Activated T-cell treated with anti-CD3 and anti-CD28 coated beads, Interleukin-2, amount 50 U/mL, for 24 hours (primary cell): ENCODE data around the gene PLOD2.

Experiments
- DNase-seq: peaks from one replicate; pipeline ENCODE4 v3.0.0-alpha.2; 2020
- H3K27ac Mint-ChIP-seq: 2 replicates; pipeline ENCODE4 v1.8.0; 2020; ENCODE audit warnings: mild to moderate bottlenecking, mixed read lengths
- H3K27me3 Mint-ChIP-seq: 2 replicates; pipeline ENCODE4 v1.8.0; 2020; ENCODE audit warnings: mixed read lengths
- H3K36me3 Mint-ChIP-seq: 2 replicates; pipeline ENCODE4 v1.8.0; 2020; ENCODE audit warnings: low read depth, mixed read lengths
- H3K4me1 Mint-ChIP-seq: 2 replicates; pipeline ENCODE4 v1.8.0; 2020; ENCODE audit warnings: low read depth, mixed read lengths
- H3K4me3 Mint-ChIP-seq: 2 replicates; pipeline ENCODE4 v1.8.0; 2020; ENCODE audit warnings: mild to moderate bottlenecking, moderate library complexity, mixed read lengths
- H3K9me3 Mint-ChIP-seq: 2 replicates; pipeline ENCODE4 v1.8.0; 2020; ENCODE audit warnings: mixed read lengths

PLOD2 gene

DNA sequence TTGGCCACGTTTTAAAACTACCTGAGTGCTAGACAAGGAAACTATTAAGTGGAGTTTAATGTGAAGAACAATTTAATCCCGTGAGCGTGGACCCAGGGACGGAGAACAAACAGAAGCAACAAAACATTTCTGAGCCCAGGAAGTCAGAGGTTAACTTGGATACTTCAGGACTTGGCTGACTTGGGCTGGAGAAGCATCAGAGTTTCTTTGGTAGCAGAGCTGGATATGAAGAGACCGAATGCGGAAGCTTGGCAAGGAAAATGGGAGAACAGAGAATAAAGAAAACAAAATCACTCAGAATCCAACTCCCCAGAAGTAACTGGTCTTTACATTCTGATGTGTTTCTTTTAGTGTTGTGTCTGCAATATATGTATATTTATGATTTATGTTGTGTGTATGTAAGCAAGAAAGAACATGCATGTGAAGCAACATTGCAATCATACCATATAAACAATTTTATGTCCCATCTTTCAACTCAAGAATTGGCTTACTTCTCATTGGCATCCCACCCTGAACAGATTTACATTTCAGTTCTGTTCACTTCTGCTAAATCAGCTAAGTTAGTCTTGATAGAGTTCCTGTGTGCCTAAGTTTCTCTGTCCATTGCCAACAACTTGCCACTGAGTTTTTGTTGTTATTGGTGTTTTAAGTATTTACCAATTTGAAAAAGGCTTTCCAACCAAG is 17.2 kb upstream of the PLOD2 start:
- no peaks in the 10 kb centered on the region for H3K9me3 Mint-ChIP-seq
- H3K27me3 Mint-ChIP-seq, result peaks cover under 1% of the 10 kb centered on the region
- no peak for DNase-seq
- no peaks in the 10 kb centered on the region for H3K4me1 Mint-ChIP-seq
- H3K27ac Mint-ChIP-seq, result no peak overlapping the region
- H3K4me3 Mint-ChIP-seq, result no peak overlapping the region
- no peaks in the 10 kb centered on the region for H3K36me3 Mint-ChIP-seq

- H3K9me3 Mint-ChIP-seq, result no peaks in the 10 kb centered on the region
- no peaks in the 10 kb centered on the region for H3K4me1 Mint-ChIP-seq
- peaks cover 4% of the 10 kb centered on the region for H3K27me3 Mint-ChIP-seq
- no peaks in the 10 kb centered on the region for H3K36me3 Mint-ChIP-seq
- DNase-seq, result no peak
- H3K27ac Mint-ChIP-seq, result no peak overlapping the region
- H3K4me3 Mint-ChIP-seq, result no peak overlapping the region
These were observed 16.5 kb upstream of the PLOD2 start for GRCh38 chr3:146177519-146177918.

GRCh38 chr3:146177072-146177471 is 16.1 kb upstream of the PLOD2 start:
- H3K4me1 Mint-ChIP-seq, result no peaks in the 10 kb centered on the region
- no peak for DNase-seq
- H3K36me3 Mint-ChIP-seq, result no peaks in the 10 kb centered on the region
- H3K27ac Mint-ChIP-seq, result no peak overlapping the region
- H3K9me3 Mint-ChIP-seq, result no peaks in the 10 kb centered on the region
- peaks cover 5% of the 10 kb centered on the region for H3K27me3 Mint-ChIP-seq
- H3K4me3 Mint-ChIP-seq, result no peak overlapping the region

DNA sequence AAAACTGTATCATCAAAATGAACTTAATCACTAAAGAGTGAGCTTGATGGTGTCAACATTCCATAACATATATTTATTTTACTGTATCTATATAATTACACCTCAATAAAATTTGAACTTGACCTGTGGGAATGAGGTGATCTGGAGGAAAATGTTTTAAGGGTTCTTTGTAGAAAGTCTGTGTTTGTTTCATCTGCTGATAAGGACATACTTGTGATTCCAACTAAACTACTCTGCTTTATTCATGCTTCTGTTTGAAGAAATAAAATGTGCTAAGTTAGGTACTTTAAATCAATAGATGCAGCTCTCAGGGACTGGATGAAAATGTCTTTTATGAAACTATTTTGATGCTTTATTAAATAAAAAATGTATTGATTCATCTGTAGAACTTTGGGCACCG is 11.6 kb upstream of the PLOD2 start:
- H3K4me1 Mint-ChIP-seq, result no peaks in the 10 kb centered on the region
- peaks cover 9% of the 10 kb centered on the region for H3K27me3 Mint-ChIP-seq
- no peak overlapping the region for H3K4me3 Mint-ChIP-seq
- DNase-seq, result no peak
- H3K36me3 Mint-ChIP-seq, result no peaks in the 10 kb centered on the region
- H3K9me3 Mint-ChIP-seq, result no peaks in the 10 kb centered on the region
- no peak overlapping the region for H3K27ac Mint-ChIP-seq

DNA sequence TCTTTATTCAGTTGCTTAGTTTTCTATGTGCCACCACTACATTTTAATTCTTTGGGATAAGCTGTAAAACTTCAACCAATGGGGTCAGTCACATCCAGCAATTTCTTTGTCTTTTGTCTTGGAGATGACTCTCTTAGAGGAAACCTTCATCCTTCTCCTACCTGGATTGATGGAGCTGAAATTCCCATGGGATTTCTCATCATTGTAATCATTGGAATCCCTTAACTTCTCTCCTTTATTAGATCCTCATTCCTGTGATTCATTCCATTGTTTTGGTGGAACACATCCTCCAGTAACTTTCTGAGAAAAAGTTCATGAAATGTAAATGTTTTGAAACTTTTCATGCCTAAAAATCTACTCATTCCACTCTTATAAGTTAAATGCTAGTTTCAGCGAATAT is 9.6 kb upstream of the PLOD2 start:
- H3K4me1 Mint-ChIP-seq, result no peaks in the 10 kb centered on the region
- no peaks in the 10 kb centered on the region for H3K36me3 Mint-ChIP-seq
- DNase-seq, result no peak
- H3K4me3 Mint-ChIP-seq, result no peak overlapping the region
- H3K9me3 Mint-ChIP-seq, result no peaks in the 10 kb centered on the region
- no peak overlapping the region for H3K27ac Mint-ChIP-seq
- H3K27me3 Mint-ChIP-seq, result peaks cover 9% of the 10 kb centered on the region

DNA sequence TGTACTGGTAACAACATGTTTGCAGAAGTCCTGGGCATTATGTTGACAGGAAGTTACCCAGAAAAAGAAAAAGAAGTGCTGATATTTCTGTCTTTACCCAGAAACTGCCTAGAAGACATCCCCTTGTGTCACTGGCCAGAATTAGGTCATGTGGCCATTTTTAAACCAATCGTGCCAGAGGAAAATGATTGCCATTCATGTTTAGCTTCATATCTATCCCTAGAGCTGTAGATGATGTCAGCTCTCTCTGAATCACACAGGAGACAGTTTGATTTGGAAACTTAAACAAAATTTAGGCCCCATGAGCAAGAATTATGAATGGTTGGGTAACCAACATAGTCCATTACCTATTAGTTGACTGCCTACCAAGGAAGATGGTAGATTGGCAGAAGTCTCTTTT is 8.9 kb upstream of the PLOD2 start:
- DNase-seq, result no peak
- no peak overlapping the region for H3K27ac Mint-ChIP-seq
- no peaks in the 10 kb centered on the region for H3K9me3 Mint-ChIP-seq
- no peaks in the 10 kb centered on the region for H3K4me1 Mint-ChIP-seq
- H3K36me3 Mint-ChIP-seq, result no peaks in the 10 kb centered on the region
- H3K4me3 Mint-ChIP-seq, result no peak overlapping the region
- H3K27me3 Mint-ChIP-seq, result peaks cover 9% of the 10 kb centered on the region

DNA sequence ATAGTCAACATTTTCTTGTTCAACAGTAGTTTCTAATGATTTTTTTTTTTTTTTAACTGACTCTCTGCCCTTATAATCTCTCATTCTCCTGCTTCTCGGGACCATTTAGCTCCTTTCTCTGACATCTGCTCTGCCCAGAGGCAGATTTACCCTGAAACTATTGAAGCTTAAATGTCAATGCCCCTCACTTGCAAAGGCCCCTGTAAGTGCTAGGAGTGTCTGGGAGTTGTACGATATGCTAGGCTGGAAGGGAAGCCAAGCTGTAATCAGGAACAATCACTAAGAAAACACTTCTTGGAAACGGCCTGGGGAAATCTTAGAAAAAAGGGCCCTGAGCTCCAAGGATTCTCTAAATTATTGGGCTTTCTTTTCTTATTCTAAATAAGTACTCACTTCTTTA is 5.8 kb upstream of the PLOD2 start:
- Mint-ChIP-seq H3K36me3 (no peaks in the 10 kb centered on the region), H3K27me3 (peaks cover 21% of the 10 kb centered on the region), H3K27ac (no peak overlapping the region), H3K4me3 (no peak overlapping the region), H3K9me3 (no peaks in the 10 kb centered on the region), H3K4me1 (peaks cover 4% of the 10 kb centered on the region)
- DNase-seq, result no peak

GRCh38 chr3:146166415-146166821 is 5.4 kb upstream of the PLOD2 start:
- Mint-ChIP-seq H3K27ac (no peak overlapping the region), H3K36me3 (no peaks in the 10 kb centered on the region), H3K4me1 (peaks cover 7% of the 10 kb centered on the region), H3K27me3 (peaks cover 24% of the 10 kb centered on the region), H3K9me3 (no peaks in the 10 kb centered on the region), H3K4me3 (no peak overlapping the region)
- no peak for DNase-seq

GRCh38 chr3:146165877-146166276 is 4.9 kb upstream of the PLOD2 start:
- peaks cover 9% of the 10 kb centered on the region for H3K4me1 Mint-ChIP-seq
- no peak overlapping the region for H3K27ac Mint-ChIP-seq
- DNase-seq, result no peak
- no peaks in the 10 kb centered on the region for H3K36me3 Mint-ChIP-seq
- H3K27me3 Mint-ChIP-seq, result peaks cover 26% of the 10 kb centered on the region
- no peaks in the 10 kb centered on the region for H3K9me3 Mint-ChIP-seq
- H3K4me3 Mint-ChIP-seq, result no peak overlapping the region

DNA sequence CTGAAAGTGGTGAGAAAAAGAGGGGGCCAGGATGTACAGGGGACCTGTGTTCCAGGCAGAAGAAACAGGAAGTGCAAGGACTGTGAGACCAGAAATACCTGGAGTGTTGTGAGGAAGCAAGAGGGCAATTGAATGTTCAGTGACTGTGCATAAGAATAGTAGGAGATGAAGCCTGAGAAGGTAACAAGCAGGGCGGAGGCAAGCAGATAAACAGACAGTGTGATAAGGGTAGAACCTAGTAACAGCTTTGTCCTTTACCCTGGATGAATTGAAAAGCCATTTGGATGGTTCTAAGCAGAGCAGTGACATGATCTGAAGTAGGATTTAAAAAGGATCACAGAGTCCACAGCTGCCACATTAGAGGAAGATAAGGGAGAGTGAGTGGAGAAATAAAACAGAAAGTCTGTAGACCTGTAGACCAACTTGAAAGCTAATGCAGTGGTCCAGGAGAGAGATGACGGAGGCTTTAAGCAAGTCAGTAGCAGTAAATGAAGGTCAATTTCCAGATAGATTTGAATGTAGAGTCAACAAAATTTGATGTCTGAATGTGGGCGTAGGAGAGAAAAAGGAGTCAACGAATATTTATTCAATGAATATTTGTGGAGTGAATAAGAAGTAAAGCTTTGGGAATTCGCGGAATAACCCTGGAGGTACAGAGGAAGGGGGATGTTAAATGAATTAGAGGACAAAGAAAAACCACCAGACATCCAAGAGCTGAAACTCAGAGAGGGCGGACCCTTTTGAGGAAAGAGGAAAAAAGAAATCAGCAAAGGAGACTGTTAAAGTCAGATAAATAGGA is 4.2 kb upstream of the PLOD2 start:
- Mint-ChIP-seq H3K36me3 (no peaks in the 10 kb centered on the region), H3K4me1 (peaks cover 13% of the 10 kb centered on the region), H3K27ac (no peak overlapping the region), H3K27me3 (peaks cover 30% of the 10 kb centered on the region), H3K4me3 (no peak overlapping the region), H3K9me3 (no peaks in the 10 kb centered on the region)
- DNase-seq, result no peak

DNA sequence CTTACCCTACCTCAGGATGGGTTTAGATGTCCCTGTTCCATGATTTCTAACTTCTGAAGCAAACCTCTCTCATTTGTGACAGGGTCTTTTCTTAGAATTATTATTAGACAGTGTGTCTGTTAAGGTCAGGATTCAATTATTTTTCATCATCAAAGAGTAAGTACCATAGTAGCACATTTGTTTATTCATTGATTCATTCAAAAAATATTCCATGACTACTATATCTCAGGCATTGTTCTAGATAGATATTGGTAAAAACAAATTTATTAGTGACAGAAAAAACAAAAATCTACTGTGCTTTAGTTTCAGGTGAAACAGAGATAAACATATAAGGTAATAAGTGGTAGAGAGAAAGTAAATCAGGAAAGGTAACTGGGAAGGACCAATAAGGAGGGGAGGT is 3.5 kb upstream of the PLOD2 start:
- no peak for DNase-seq
- Mint-ChIP-seq H3K4me3 (no peak overlapping the region), H3K27me3 (peaks cover 36% of the 10 kb centered on the region), H3K4me1 (peaks cover 18% of the 10 kb centered on the region), H3K27ac (no peak overlapping the region), H3K9me3 (no peaks in the 10 kb centered on the region), H3K36me3 (no peaks in the 10 kb centered on the region)

GRCh38 chr3:146164071-146164470 is 3.1 kb upstream of the PLOD2 start:
- DNase-seq, result no peak
- H3K4me1 Mint-ChIP-seq, result peaks cover 18% of the 10 kb centered on the region

GRCh38 chr3:146163584-146163983 is 2.6 kb upstream of the PLOD2 start:
- no peak overlapping the region for H3K27ac Mint-ChIP-seq
- H3K9me3 Mint-ChIP-seq, result no peaks in the 10 kb centered on the region
- H3K4me1 Mint-ChIP-seq, result peaks cover 18% of the 10 kb centered on the region
- no peak for DNase-seq
- no peaks in the 10 kb centered on the region for H3K36me3 Mint-ChIP-seq
- no peak overlapping the region for H3K4me3 Mint-ChIP-seq
- peaks cover 43% of the 10 kb centered on the region for H3K27me3 Mint-ChIP-seq

More at GRCh38 chr3:146164071-146164470, 3.1 kb upstream of the PLOD2 start:
- H3K27me3 Mint-ChIP-seq, result peaks cover 38% of the 10 kb centered on the region
- no peak overlapping the region for H3K27ac Mint-ChIP-seq
- no peaks in the 10 kb centered on the region for H3K36me3 Mint-ChIP-seq
- H3K4me3 Mint-ChIP-seq, result no peak overlapping the region
- H3K9me3 Mint-ChIP-seq, result no peaks in the 10 kb centered on the region

GRCh38 chr3:146162561-146162960 is 1.6 kb upstream of the PLOD2 start:
- DNase-seq, result no peak
- H3K27ac Mint-ChIP-seq, result no peak overlapping the region
- no peaks in the 10 kb centered on the region for H3K9me3 Mint-ChIP-seq
- H3K36me3 Mint-ChIP-seq, result no peaks in the 10 kb centered on the region
- H3K4me1 Mint-ChIP-seq, result peaks cover 18% of the 10 kb centered on the region
- H3K4me3 Mint-ChIP-seq, result no peak overlapping the region
- H3K27me3 Mint-ChIP-seq, result peaks cover 48% of the 10 kb centered on the region

GRCh38 chr3:146161663-146162002 is 649 bp upstream of the PLOD2 start:
- H3K27ac Mint-ChIP-seq, result no peak overlapping the region
- H3K27me3 Mint-ChIP-seq, result peaks cover 49% of the 10 kb centered on the region
- H3K4me3 Mint-ChIP-seq, result peak overlapping the region; percentile 48
- H3K36me3 Mint-ChIP-seq, result no peaks in the 10 kb centered on the region
- H3K9me3 Mint-ChIP-seq, result no peaks in the 10 kb centered on the region
- peaks cover 18% of the 10 kb centered on the region for H3K4me1 Mint-ChIP-seq
- no peak for DNase-seq
